Vagina (tissue), 2 donors: ENCODE results near the gene CALHM6. TPM values are rescaled to one million over a fixed set of nuclear protein-coding genes. Genes with fewer than 3 reads are reported as not detected.

ENCODE experiments used
- DNase-seq, 2 donors: peaks; one replicate each; pipeline ENCODE4 v3.0.0-alpha.2; 2017; ENCODE audit errors: extremely low spot score in 2 of 2
- H3K27ac ChIP-seq: fragments of 200-600 bp; sonication (generic); one replicate; pipeline ENCODE4 v1.5.1; 2019
- H3K27me3 ChIP-seq: fragments of 200-600 bp; sonication (generic); one replicate; pipeline ENCODE4 v1.5.1; 2019
- H3K36me3 ChIP-seq, 2 donors: fragments of 200-600 bp; sonication (generic); one replicate each; pipeline ENCODE4 v1.5.1; 2017 to 2019
- H3K4me1 ChIP-seq: fragments of 200-600 bp; sonication (generic); one replicate; pipeline ENCODE4 v1.5.1; 2019
- H3K4me3 ChIP-seq, 2 donors: fragments of 200-600 bp; sonication (generic); 1 replicate in 1 of 2; 2 replicates in 1 of 2; pipeline ENCODE4 v1.5.1; 2016 to 2019
- H3K9me3 ChIP-seq: fragments of 200-600 bp; sonication (generic); one replicate; pipeline ENCODE4 v1.5.1; 2019
- POLR2A ChIP-seq, 2 donors: fragments of 450-650 bp; IDR thresholded peaks; one replicate each; pipeline ENCODE4 v1.6.1; 2017; ENCODE audit warnings: antibody characterized with exemption in 2 of 2, mild to moderate bottlenecking in 2 of 2, moderate library complexity in 2 of 2
- POLR2AphosphoS5 ChIP-seq, 2 donors: sonication (generic); formaldehyde crosslinking; IDR thresholded peaks; one replicate each; pipeline ENCODE4 v1.9.0; 2017; ENCODE audit warnings: antibody characterized with exemption in 2 of 2, mild to moderate bottlenecking in 2 of 2, low read depth in 1 of 2; ENCODE audit not compliant: insufficient read depth in 1 of 2
- intact Hi-C: fragments of 100-400 bp; cut with DNase I; formaldehyde crosslinking; loops from one replicate; pipeline ENCODE4 v1.15.1; 2023
- total RNA-seq: library from RNA; depleted of rRNA; stranded (reverse); fragments of >200 nt; gene quantifications from one replicate; pipeline ENCODE4 v1.2.3, GENCODE V29; 2016
- TF ChIP-seq, protein P1 (sequence below), 3 experiments: fragments of 450-650 bp in 2 of 3; fragments of 200-600 bp in 1 of 3; sonication (generic) in 1 of 3; IDR thresholded peaks; one replicate each; pipeline ENCODE4 v1.5.1; 2017 to 2019; ENCODE audit warnings: antibody characterized with exemption in 3 of 3, mild to moderate bottlenecking in 2 of 3, moderate library complexity in 2 of 3

The CALHM6 gene
- total RNA-seq, 1 donor from 2014 or later, result not detected

DNA sequence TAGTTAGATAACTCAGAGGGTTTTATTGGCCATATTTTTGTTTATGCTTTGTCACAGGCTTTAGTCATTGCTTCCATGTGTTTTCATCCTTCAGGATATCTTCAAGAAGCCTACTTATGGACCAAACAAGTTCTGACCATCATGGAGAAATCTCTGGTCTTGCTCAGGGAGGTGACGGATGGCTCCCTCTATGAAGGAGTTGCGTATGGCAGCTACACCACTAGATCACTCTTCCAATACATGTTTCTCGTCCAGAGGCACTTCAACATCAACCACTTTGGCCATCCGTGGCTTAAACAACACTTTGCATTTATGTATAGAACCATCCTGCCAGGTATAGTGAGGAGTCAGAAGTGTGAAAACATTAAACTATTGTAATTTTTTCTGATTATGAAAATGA is 30.3 kb upstream of the CALHM6 start:
- Histone ChIP-seq H3K9me3 (no peaks in the 10 kb centered on the region), H3K4me3 (no peak overlapping the region), H3K27me3 (no peaks in the 10 kb centered on the region), H3K36me3 (peaks cover 0 to 28% of the 10 kb centered on the region in 2 donors), H3K4me1 (no peaks in the 10 kb centered on the region), H3K27ac (no peak overlapping the region)
- TF ChIP-seq POLR2AphosphoS5 (IDR thresholded peaks at IDR 0.05; ENCODE audit: insufficient read depth in 1 of 2, low read depth in 1 of 2) (no peak), POLR2A (IDR thresholded peaks at IDR 0.05) (no peak)
- TF ChIP-seq, protein P1, sequence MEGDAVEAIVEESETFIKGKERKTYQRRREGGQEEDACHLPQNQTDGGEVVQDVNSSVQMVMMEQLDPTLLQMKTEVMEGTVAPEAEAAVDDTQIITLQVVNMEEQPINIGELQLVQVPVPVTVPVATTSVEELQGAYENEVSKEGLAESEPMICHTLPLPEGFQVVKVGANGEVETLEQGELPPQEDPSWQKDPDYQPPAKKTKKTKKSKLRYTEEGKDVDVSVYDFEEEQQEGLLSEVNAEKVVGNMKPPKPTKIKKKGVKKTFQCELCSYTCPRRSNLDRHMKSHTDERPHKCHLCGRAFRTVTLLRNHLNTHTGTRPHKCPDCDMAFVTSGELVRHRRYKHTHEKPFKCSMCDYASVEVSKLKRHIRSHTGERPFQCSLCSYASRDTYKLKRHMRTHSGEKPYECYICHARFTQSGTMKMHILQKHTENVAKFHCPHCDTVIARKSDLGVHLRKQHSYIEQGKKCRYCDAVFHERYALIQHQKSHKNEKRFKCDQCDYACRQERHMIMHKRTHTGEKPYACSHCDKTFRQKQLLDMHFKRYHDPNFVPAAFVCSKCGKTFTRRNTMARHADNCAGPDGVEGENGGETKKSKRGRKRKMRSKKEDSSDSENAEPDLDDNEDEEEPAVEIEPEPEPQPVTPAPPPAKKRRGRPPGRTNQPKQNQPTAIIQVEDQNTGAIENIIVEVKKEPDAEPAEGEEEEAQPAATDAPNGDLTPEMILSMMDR (IDR thresholded peaks at IDR 0.05), result no peak
- intact Hi-C loops, result no loop called here
- no peak for DNase-seq

DNA sequence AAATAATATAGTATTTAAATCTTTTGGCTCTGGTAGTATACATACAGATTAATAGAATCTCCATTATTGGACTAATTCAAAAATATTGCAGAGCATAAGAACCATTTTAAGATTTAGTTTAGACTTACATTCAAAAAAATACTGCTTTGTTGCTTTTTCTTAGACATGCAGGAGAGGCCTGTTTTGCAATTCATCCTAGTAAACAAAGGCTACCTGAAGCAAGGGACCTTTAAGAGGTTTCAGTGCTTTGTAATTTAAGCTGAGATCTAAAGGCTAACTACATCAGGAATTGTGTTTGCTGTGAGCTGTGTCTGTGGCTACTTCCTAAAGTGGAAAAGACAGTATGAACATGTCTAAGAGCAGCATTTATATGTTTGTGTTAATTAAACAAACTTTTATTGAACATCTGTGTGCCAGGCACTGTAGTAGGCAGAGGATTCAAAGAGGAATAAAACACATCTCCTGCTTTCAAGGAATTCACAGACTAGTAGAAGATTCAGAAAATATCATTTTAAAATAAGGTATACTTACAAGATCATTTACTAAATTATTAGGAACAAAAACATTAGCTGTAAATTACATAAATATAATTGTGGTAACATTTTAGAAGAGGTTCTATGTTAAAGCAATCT is 29.1 kb upstream of the CALHM6 start:
- Histone ChIP-seq H3K4me3 (no peak overlapping the region), H3K36me3 (peaks cover 0 to 25% of the 10 kb centered on the region in 2 donors), H3K4me1 (no peaks in the 10 kb centered on the region), H3K27me3 (no peaks in the 10 kb centered on the region), H3K9me3 (no peaks in the 10 kb centered on the region), H3K27ac (no peak overlapping the region)
- intact Hi-C loops, result no loop called here
- TF ChIP-seq, protein P1 (IDR thresholded peaks at IDR 0.05), result no peak
- TF ChIP-seq POLR2A (IDR thresholded peaks at IDR 0.05) (no peak), POLR2AphosphoS5 (IDR thresholded peaks at IDR 0.05; ENCODE audit: insufficient read depth in 1 of 2, low read depth in 1 of 2) (no peak)
- DNase-seq, result no peak

DNA sequence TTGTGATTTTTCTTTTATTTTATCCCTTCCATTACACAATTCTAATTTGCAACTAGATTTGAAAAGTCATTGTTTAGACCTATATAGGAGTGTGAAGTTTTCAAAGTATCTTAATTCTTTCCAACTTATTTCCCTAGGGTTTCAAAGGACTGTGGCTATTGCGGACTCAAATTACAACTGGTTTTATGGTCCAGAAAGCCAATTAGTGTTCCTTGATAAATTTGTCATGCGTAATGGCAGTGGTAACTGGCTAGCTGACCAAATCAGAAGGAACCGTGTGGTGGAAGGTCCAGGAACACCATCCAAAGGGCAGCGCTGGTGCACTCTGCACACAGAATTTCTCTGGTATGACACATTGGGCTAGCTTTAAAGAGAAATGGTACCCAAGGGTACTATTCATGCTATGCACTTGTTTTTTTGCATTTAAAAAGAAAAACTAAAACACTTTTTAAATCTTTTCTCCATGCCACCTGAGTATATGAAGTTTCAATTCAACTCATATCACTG is 27.9 kb upstream of the CALHM6 start:
- no peak overlapping the region for H3K4me3 ChIP-seq
- H3K9me3 ChIP-seq, result no peaks in the 10 kb centered on the region
- TF ChIP-seq, protein P1 (IDR thresholded peaks at IDR 0.05), result no peak
- TF ChIP-seq POLR2A (IDR thresholded peaks at IDR 0.05) (no peak), POLR2AphosphoS5 (IDR thresholded peaks at IDR 0.05; ENCODE audit: insufficient read depth in 1 of 2, low read depth in 1 of 2) (no peak)
- peaks cover 0 to 16% of the 10 kb centered on the region in 2 donors for H3K36me3 ChIP-seq
- H3K4me1 ChIP-seq, result no peaks in the 10 kb centered on the region
- no peak overlapping the region for H3K27ac ChIP-seq
- no peaks in the 10 kb centered on the region for H3K27me3 ChIP-seq
- intact Hi-C loops, result no loop called here
- DNase-seq, result no peak

DNA sequence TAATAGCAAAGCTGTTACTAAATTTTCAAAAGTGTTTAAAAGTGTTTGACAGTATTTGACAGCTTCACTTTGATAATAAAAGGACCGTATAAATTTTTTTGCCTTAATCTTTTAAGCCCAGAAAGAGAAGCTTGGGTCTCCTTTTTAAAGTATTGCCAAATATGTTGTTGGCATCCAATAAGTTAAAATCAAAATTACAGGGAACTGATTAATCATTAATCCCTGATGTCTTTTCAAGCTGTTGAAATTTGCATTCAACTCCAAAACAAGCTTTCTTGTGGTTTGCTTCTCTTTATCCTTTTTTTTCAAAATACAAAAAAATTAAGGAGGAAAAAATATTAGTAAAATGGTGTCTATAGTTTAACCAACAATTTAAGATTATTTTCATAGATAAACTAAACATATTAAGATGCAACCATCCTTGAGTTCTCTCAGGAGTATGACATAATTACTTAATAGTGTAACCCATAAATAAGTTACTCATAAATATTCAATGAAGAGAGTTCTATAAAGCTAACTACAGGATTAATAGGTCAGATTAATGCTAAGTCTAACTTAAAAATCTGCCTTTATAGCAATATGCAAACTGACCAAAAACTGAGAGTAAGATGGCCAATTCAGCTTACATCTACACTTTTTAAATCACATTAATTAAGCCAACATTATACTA is 27.0 kb upstream of the CALHM6 start:
- DNase-seq, result no peak
- TF ChIP-seq, protein P1 (IDR thresholded peaks at IDR 0.05), result no peak
- TF ChIP-seq POLR2AphosphoS5 (IDR thresholded peaks at IDR 0.05; ENCODE audit: insufficient read depth in 1 of 2, low read depth in 1 of 2) (no peak), POLR2A (IDR thresholded peaks at IDR 0.05) (no peak)

DNA sequence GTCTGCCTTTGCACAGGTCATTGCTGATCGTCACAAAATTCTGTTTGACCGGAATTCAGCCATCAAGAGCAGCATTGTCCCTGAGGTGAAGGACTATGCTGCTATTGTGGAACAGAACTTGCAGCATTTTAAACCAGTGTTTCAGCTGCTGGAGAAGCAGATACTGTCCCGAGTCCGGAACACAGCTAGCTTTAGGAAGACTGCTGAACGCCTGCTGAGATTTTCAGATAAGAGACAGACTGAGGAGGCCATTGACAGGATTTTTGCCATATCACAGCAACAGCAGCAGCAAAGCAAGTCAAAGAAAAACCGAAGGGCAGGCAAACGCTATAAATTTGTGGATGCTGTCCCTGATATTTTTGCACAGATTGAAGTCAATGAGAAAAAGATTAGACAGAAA is 24.6 kb upstream of the CALHM6 start:
- no peak overlapping the region for H3K4me3 ChIP-seq
- intact Hi-C loops, result no loop called here
- TF ChIP-seq POLR2A (IDR thresholded peaks at IDR 0.05) (no peak), POLR2AphosphoS5 (IDR thresholded peaks at IDR 0.05; ENCODE audit: insufficient read depth in 1 of 2, low read depth in 1 of 2) (no peak)
- TF ChIP-seq, protein P1 (IDR thresholded peaks at IDR 0.05), result no peak
- no peaks in the 10 kb centered on the region for H3K9me3 ChIP-seq
- no peaks in the 10 kb centered on the region for H3K27me3 ChIP-seq
- peaks cover 0 to 8% of the 10 kb centered on the region in 2 donors for H3K36me3 ChIP-seq
- DNase-seq, result no peak
- H3K27ac ChIP-seq, result no peak overlapping the region
- H3K4me1 ChIP-seq, result no peaks in the 10 kb centered on the region

More for the DNA sequence above, 27.0 kb upstream of the CALHM6 start:
- no peak overlapping the region for H3K27ac ChIP-seq
- H3K9me3 ChIP-seq, result no peaks in the 10 kb centered on the region
- H3K4me3 ChIP-seq, result no peak overlapping the region
- peaks cover 0 to 14% of the 10 kb centered on the region in 2 donors for H3K36me3 ChIP-seq
- no peaks in the 10 kb centered on the region for H3K27me3 ChIP-seq
- intact Hi-C loops, result no loop called here
- no peaks in the 10 kb centered on the region for H3K4me1 ChIP-seq
